ENCODE results near the gene MAN1A1.

The MAN1A1 gene

GRCh38 chr6:119370080-119370479 is 20.5 kb upstream of the MAN1A1 start:
- no peak overlapping the region for H3K9ac ChIP-seq (ENCODE audit: low read length)
- no peaks in the 10 kb centered on the region for H3K27me3 ChIP-seq (ENCODE audit: low read length)
- no peaks in the 10 kb centered on the region for H4K20me1 ChIP-seq (ENCODE audit: low read depth, low read length)
- H3F3A ChIP-seq (ENCODE audit: insufficient read depth), result no peaks in the 10 kb centered on the region
- no peaks in the 10 kb centered on the region for H3K36me3 ChIP-seq (ENCODE audit: low read length)
- TF ChIP-seq EZH2phosphoT487 (conservative IDR thresholded peaks at IDR 0.05; ENCODE audit: low read length), result no peak
- no peak for TF ChIP-seq CTCF (IDR thresholded peaks at IDR 0.05; ENCODE audit: insufficient read depth, low read length, poor library complexity, severe bottlenecking)
- no peaks in the 10 kb centered on the region for H3K9me3 ChIP-seq (ENCODE audit: insufficient read depth, low read length)
- H3K27ac ChIP-seq (ENCODE audit: low read depth, low read length), result no peak overlapping the region
- H3K9me2 ChIP-seq (replicated peaks; ENCODE audit: insufficient read depth, low read length), result no peaks in the 10 kb centered on the region
- H3K4me3 ChIP-seq (ENCODE audit: insufficient read depth, low read length, poor library complexity, severe bottlenecking), result no peak overlapping the region
- no peak overlapping the region for H3K4me2 ChIP-seq (ENCODE audit: low read depth, low read length, poor library complexity, severe bottlenecking)
- H3K79me2 ChIP-seq (ENCODE audit: insufficient read depth, low read length), result no peaks in the 10 kb centered on the region
- H2AFZ ChIP-seq (ENCODE audit: low read depth, low read length, severe bottlenecking), result no peak overlapping the region

DNA sequence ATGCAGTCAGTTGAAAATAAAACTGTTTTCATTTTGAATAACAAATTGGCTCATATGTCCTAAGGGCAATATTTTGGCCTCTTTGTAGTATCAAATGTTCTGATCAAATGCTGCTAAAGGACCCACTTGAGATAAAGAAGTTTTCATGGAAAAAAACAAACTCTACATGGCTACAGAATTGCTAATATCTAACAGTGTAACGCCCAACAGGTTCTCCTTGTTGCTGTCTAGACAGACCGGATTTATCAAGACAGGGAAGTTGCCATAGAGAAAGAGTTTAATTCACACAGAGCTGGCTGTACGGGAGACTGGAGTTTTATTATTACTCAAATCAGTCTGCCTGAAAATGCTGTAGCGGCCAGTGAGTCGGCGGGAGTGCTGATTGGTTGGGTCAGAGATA is 19.4 kb upstream of the MAN1A1 start:
- no peak for TF ChIP-seq CTCF (IDR thresholded peaks at IDR 0.05; ENCODE audit: insufficient read depth, low read length, poor library complexity, severe bottlenecking)
- no peak for TF ChIP-seq EZH2phosphoT487 (conservative IDR thresholded peaks at IDR 0.05; ENCODE audit: low read length)
- H3K9me3 ChIP-seq (ENCODE audit: insufficient read depth, low read length), result no peaks in the 10 kb centered on the region

GRCh38 chr6:119361209-119361608 is 11.6 kb upstream of the MAN1A1 start:
- Histone ChIP-seq H3K27ac (ENCODE audit: low read depth, low read length) (no peak overlapping the region), H3K4me2 (ENCODE audit: low read depth, low read length, poor library complexity, severe bottlenecking) (no peak overlapping the region), H3K9ac (ENCODE audit: low read length) (no peak overlapping the region), H3K4me3 (ENCODE audit: insufficient read depth, low read length, poor library complexity, severe bottlenecking) (no peak overlapping the region), H4K20me1 (ENCODE audit: low read depth, low read length) (no peaks in the 10 kb centered on the region), H3K36me3 (ENCODE audit: low read length) (no peaks in the 10 kb centered on the region), H2AFZ (ENCODE audit: low read depth, low read length, severe bottlenecking) (no peak overlapping the region), H3K79me2 (ENCODE audit: insufficient read depth, low read length) (no peaks in the 10 kb centered on the region), H3F3A (ENCODE audit: insufficient read depth) (no peaks in the 10 kb centered on the region), H3K9me2 (replicated peaks; ENCODE audit: insufficient read depth, low read length) (no peaks in the 10 kb centered on the region), H3K9me3 (ENCODE audit: insufficient read depth, low read length) (no peaks in the 10 kb centered on the region), H3K27me3 (ENCODE audit: low read length) (no peaks in the 10 kb centered on the region; the same call in 1 of the 2 replicates)
- TF ChIP-seq EZH2phosphoT487 (conservative IDR thresholded peaks at IDR 0.05; ENCODE audit: low read length), result no peak

More for the DNA sequence above, 19.4 kb upstream of the MAN1A1 start:
- Histone ChIP-seq H3K27ac (ENCODE audit: low read depth, low read length) (no peak overlapping the region), H4K20me1 (ENCODE audit: low read depth, low read length) (no peaks in the 10 kb centered on the region), H3K36me3 (ENCODE audit: low read length) (no peaks in the 10 kb centered on the region), H3K4me2 (ENCODE audit: low read depth, low read length, poor library complexity, severe bottlenecking) (no peak overlapping the region), H3K27me3 (ENCODE audit: low read length) (no peaks in the 10 kb centered on the region), H3K9me2 (replicated peaks; ENCODE audit: insufficient read depth, low read length) (no peaks in the 10 kb centered on the region), H2AFZ (ENCODE audit: low read depth, low read length, severe bottlenecking) (no peak overlapping the region), H3K9ac (ENCODE audit: low read length) (no peak overlapping the region), H3K4me3 (ENCODE audit: insufficient read depth, low read length, poor library complexity, severe bottlenecking) (no peak overlapping the region), H3K79me2 (ENCODE audit: insufficient read depth, low read length) (no peaks in the 10 kb centered on the region), H3F3A (ENCODE audit: insufficient read depth) (no peaks in the 10 kb centered on the region)

DNA sequence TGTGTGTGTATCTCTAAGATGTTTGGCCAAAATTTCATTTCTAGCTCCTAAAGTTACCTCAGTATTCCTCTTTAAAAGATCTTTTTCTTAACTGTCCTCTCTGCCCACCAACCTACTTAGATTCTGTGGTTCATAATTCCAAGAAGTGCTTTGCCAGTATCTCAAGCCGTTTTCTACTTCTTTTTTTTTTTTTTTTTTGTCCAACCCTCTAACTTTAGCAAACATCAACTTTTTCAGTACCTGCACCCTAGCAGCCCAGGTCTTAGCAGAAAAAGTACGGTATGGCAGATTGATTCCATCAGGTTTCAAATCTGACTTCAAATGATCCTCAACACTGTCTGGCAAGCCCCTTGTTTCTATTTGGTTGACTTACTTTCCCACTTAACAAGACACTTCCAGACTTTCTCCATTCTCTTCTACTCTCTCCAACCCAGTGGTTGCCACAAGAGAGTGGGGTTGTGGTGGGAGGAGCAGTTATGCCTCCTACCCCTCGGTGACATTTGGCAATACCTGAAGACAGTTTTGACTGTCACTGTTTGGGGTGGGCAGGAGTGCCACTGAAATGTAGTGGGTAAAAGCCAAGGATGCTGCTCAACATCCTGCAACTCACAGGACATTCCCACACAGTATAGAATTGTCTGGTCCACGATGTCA is 10.8 kb upstream of the MAN1A1 start:
- Histone ChIP-seq H2AFZ (ENCODE audit: low read depth, low read length, severe bottlenecking) (no peak overlapping the region), H3K27ac (ENCODE audit: low read depth, low read length) (no peak overlapping the region), H3K4me3 (ENCODE audit: insufficient read depth, low read length, poor library complexity, severe bottlenecking) (no peak overlapping the region), H3K9me3 (ENCODE audit: insufficient read depth, low read length) (no peaks in the 10 kb centered on the region), H3K36me3 (ENCODE audit: low read length) (no peaks in the 10 kb centered on the region), H4K20me1 (ENCODE audit: low read depth, low read length) (no peaks in the 10 kb centered on the region), H3K4me2 (ENCODE audit: low read depth, low read length, poor library complexity, severe bottlenecking) (no peak overlapping the region), H3K27me3 (ENCODE audit: low read length) (no peaks in the 10 kb centered on the region; the same call in 1 of the 2 replicates), H3K79me2 (ENCODE audit: insufficient read depth, low read length) (no peaks in the 10 kb centered on the region), H3K9ac (ENCODE audit: low read length) (no peak overlapping the region), H3F3A (ENCODE audit: insufficient read depth) (no peaks in the 10 kb centered on the region), H3K9me2 (replicated peaks; ENCODE audit: insufficient read depth, low read length) (no peaks in the 10 kb centered on the region)
- TF ChIP-seq CTCF (IDR thresholded peaks at IDR 0.05; ENCODE audit: insufficient read depth, low read length, poor library complexity, severe bottlenecking) (no peak), EZH2phosphoT487 (conservative IDR thresholded peaks at IDR 0.05; ENCODE audit: low read length) (no peak)

All from SU-DHL-6 (cell line).